HepG2 (cell line): ENCODE results near the gene MEX3A. TPM values are rescaled to one million over a fixed set of nuclear protein-coding genes. Genes with fewer than 3 reads are reported as not detected.
A peak's percentile ranks its signal among the peaks of the same experiment; 100 is the strongest.

Source experiments
- CENPT ChIP-seq: sonication (generic); formaldehyde crosslinking; IDR thresholded peaks from 2 replicates; pipeline ENCODE4 v1.8.0; 2022; ENCODE audit warnings: low read depth, mild to moderate bottlenecking, moderate library complexity, missing genetic modification reagents
- HDAC1 ChIP-seq: sonication (generic); formaldehyde crosslinking; IDR thresholded peaks from 2 replicates; pipeline ENCODE4 v1.5.1; 2020; ENCODE audit warnings: mild to moderate bottlenecking, missing genetic modification reagents
- PCBP2 ChIP-seq: fragments of 200-400 bp; formaldehyde crosslinking; optimal IDR thresholded peaks from 2 replicates; pipeline ENCODE3; 2018; ENCODE audit warnings: low read length, low read depth; ENCODE audit not compliant: poor library complexity, severe bottlenecking
- POLR2G ChIP-seq: fragments of 200-400 bp; formaldehyde crosslinking; IDR thresholded peaks from 2 replicates; pipeline ENCODE4 v1.6.1; 2018; ENCODE audit warnings: mild to moderate bottlenecking, low read depth, low read length, moderate library complexity
- SMC3 ChIP-seq: IDR thresholded peaks from 2 replicates; pipeline ENCODE4 v1.6.1; 2011; ENCODE audit warnings: low read length, improper control_type of control experiment
- SRSF4 ChIP-seq: fragments of 200-400 bp; formaldehyde crosslinking; IDR thresholded peaks from one replicate; pipeline ENCODE4 v1.6.1; 2018; ENCODE audit warnings: mild to moderate bottlenecking, low read depth, low read length, moderate library complexity; ENCODE audit not compliant: poor library complexity, severe bottlenecking
- SRY ChIP-seq: sonication (generic); formaldehyde crosslinking; IDR thresholded peaks from 2 replicates; pipeline ENCODE4 v1.8.0; 2022; ENCODE audit warnings: mild to moderate bottlenecking, missing genetic modification reagents
- ZFP36L2 ChIP-seq: sonication (generic); formaldehyde crosslinking; IDR thresholded peaks from 2 replicates; pipeline ENCODE4 v1.4.0; 2020; ENCODE audit warnings: missing genetic modification reagents
- ZNF607 ChIP-seq: sonication (generic); formaldehyde crosslinking; IDR thresholded peaks from 2 replicates; pipeline ENCODE4 v1.5.1; 2020; ENCODE audit warnings: missing genetic modification reagents, mild to moderate bottlenecking, borderline replicate concordance
- ZNF737 ChIP-seq: sonication (generic); formaldehyde crosslinking; IDR thresholded peaks from 2 replicates; pipeline ENCODE4 v1.5.0; 2020; ENCODE audit warnings: missing genetic modification reagents, mild to moderate bottlenecking, borderline replicate concordance
- ZNF879 ChIP-seq: sonication (generic); formaldehyde crosslinking; IDR thresholded peaks from 2 replicates; pipeline ENCODE4 v1.8.1; 2023; ENCODE audit warnings: missing genetic modification reagents
- polyA plus RNA-seq, 8 experiments: library from polyadenylated mRNA; depleted of rRNA in 3 of 8; stranded (reverse) in 7 of 8; unstranded in 1 of 8; fragments of >200 nt; fragmentation: Illumina TruSeq in 4 of 8; extraction: Trizol in 4 of 8; gene quantifications; 2 replicates each; pipeline versions ENCODE4 v1.2.1 to v1.2.3, GENCODE V29; 2011 to 2016; ENCODE audit warnings: low read depth in 4 of 8, missing spikeins in 1 of 8, mixed read lengths in 1 of 8; ENCODE audit not compliant: insufficient read depth in 1 of 8
- total RNA-seq, 5 experiments: library from RNA; depleted of rRNA; stranded (reverse); fragments of >200 nt; fragmentation: Illumina TruSeq; extraction: Trizol; gene quantifications; 2 replicates each; pipeline ENCODE4 v1.2.3, GENCODE V29; 2016; ENCODE audit warnings: low read depth in 1 of 5
- TF ChIP-seq, protein P1 (sequence below): sonication (generic); formaldehyde crosslinking; conservative IDR thresholded peaks from 2 replicates; pipeline ENCODE4 v1.8.0; 2022; ENCODE audit warnings: missing genetic modification reagents
- TF ChIP-seq, protein P2 (sequence below): sonication (generic); formaldehyde crosslinking; IDR thresholded peaks from 2 replicates; pipeline ENCODE4 v1.4.0; 2020; ENCODE audit warnings: mild to moderate bottlenecking, low read depth, missing genetic modification reagents
- TF ChIP-seq, protein P3 (sequence below): sonication (generic); formaldehyde crosslinking; IDR thresholded peaks from 2 replicates; pipeline ENCODE4 v1.5.0; 2020; ENCODE audit warnings: missing genetic modification reagents, mild to moderate bottlenecking, borderline replicate concordance
- TF ChIP-seq, protein P4 (sequence below): sonication (generic); formaldehyde crosslinking; IDR thresholded peaks from 2 replicates; pipeline ENCODE4 v1.4.0; 2020; ENCODE audit warnings: missing genetic modification reagents
- TF ChIP-seq, protein P5 (sequence below): sonication (generic); formaldehyde crosslinking; IDR thresholded peaks from 2 replicates; pipeline ENCODE4 v1.5.0; 2020; ENCODE audit warnings: missing genetic modification reagents
- TF ChIP-seq, protein P6 (sequence below): sonication (generic); formaldehyde crosslinking; IDR thresholded peaks from 2 replicates; pipeline ENCODE4 v1.5.0; 2020; ENCODE audit warnings: mild to moderate bottlenecking, missing genetic modification reagents
- TF ChIP-seq, protein P7 (sequence below): sonication (generic); formaldehyde crosslinking; conservative IDR thresholded peaks from 2 replicates; pipeline ENCODE4 v1.8.0; 2022; ENCODE audit warnings: low read depth, missing genetic modification reagents

The MEX3A gene
- total and polyA plus RNA-seq, 2 of the 13 experiments (the other 11 are each of a cell fraction or from before 2014, with no cell fraction given) = 7.6 to 9.1 TPM

DNA sequence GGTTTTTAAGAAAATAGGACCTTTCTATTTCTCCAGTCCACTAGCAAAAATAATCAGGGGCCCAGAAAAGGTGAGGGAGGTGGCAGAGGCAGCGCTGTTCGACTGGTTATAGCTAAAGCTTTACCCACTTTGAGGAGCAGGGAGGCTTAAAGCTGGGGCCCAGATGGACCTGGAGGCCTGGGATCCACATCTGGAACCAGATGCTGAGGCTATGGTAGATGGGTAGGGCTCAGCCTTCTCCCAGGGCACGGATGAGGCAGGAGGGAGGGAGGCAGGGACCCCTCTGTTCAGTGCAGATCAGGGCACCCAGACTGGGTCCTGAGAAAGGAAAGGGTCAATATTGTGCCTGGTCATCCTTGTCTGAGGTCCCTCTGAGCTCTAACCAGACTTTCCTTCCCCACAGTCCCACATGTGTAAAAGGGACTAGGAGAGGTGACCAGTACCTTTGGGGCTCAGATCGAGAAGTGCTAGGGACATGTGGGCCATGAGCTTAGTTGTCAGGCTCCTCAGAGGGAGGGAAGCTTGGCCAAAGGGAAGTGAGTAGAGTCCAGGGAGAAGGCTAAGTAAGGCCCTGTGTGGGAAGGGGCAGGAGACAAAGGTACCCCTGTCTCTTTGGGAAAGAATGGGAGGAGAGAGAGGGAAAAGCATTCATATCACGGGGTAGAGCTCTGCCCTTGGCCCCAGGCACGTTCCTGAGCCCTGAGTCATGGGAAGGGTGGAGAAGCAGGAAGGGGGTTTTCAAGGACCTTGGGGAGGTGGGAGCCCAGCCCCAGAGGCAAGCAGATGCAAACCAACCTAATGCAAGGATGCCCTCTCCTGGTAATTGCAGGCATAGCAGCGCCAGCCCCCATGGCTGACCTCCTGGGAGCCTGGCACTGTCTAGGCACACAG, 47.7 kb upstream of the MEX3A start (continued):
- TF ChIP-seq, protein P1, sequence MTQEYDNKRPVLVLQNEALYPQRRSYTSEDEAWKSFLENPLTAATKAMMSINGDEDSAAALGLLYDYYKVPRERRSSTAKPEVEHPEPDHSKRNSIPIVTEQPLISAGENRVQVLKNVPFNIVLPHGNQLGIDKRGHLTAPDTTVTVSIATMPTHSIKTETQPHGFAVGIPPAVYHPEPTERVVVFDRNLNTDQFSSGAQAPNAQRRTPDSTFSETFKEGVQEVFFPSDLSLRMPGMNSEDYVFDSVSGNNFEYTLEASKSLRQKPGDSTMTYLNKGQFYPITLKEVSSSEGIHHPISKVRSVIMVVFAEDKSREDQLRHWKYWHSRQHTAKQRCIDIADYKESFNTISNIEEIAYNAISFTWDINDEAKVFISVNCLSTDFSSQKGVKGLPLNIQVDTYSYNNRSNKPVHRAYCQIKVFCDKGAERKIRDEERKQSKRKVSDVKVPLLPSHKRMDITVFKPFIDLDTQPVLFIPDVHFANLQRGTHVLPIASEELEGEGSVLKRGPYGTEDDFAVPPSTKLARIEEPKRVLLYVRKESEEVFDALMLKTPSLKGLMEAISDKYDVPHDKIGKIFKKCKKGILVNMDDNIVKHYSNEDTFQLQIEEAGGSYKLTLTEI = no peak
- TF ChIP-seq, protein P2, sequence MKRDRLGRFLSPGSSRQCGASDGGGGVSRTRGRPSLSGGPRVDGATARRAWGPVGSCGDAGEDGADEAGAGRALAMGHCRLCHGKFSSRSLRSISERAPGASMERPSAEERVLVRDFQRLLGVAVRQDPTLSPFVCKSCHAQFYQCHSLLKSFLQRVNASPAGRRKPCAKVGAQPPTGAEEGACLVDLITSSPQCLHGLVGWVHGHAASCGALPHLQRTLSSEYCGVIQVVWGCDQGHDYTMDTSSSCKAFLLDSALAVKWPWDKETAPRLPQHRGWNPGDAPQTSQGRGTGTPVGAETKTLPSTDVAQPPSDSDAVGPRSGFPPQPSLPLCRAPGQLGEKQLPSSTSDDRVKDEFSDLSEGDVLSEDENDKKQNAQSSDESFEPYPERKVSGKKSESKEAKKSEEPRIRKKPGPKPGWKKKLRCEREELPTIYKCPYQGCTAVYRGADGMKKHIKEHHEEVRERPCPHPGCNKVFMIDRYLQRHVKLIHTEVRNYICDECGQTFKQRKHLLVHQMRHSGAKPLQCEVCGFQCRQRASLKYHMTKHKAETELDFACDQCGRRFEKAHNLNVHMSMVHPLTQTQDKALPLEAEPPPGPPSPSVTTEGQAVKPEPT = no peak
- TF ChIP-seq, protein P3, sequence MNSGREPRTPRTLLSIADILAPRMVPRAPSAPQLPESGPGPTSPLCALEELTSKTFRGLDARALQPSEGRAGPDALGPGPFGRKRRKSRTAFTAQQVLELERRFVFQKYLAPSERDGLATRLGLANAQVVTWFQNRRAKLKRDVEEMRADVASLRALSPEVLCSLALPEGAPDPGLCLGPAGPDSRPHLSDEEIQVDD (CRISPR knock-in tag) = peak; percentile 80; the same call in 1 of the 2 replicates
- TF ChIP-seq ZFP36L2 (CRISPR knock-in tag) = no peak
- no peak for TF ChIP-seq PCBP2
- TF ChIP-seq, protein P4, sequence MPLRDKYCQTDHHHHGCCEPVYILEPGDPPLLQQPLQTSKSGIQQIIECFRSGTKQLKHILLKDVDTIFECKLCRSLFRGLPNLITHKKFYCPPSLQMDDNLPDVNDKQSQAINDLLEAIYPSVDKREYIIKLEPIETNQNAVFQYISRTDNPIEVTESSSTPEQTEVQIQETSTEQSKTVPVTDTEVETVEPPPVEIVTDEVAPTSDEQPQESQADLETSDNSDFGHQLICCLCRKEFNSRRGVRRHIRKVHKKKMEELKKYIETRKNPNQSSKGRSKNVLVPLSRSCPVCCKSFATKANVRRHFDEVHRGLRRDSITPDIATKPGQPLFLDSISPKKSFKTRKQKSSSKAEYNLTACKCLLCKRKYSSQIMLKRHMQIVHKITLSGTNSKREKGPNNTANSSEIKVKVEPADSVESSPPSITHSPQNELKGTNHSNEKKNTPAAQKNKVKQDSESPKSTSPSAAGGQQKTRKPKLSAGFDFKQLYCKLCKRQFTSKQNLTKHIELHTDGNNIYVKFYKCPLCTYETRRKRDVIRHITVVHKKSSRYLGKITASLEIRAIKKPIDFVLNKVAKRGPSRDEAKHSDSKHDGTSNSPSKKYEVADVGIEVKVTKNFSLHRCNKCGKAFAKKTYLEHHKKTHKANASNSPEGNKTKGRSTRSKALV (CRISPR knock-in tag) = no peak
- TF ChIP-seq ZNF879 (CRISPR knock-in tag) = no peak
- TF ChIP-seq, protein P5, sequence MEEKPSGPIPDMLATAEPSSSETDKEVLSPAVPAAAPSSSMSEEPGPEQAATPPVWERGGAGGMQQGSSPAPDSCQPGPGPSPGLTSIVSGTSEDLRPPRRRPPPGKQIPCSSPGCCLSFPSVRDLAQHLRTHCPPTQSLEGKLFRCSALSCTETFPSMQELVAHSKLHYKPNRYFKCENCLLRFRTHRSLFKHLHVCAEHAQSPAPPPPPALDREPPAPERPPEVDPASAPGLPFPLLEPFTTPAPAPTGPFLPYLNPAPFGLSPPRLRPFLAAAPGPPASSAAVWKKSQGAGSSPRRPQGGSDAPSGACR = peak; percentile 91
- no peak for TF ChIP-seq SRY (CRISPR knock-in tag)
- no peak for TF ChIP-seq ZNF607 (CRISPR knock-in tag)
- TF ChIP-seq ZNF737 (CRISPR knock-in tag) = no peak
- TF ChIP-seq, protein P6, sequence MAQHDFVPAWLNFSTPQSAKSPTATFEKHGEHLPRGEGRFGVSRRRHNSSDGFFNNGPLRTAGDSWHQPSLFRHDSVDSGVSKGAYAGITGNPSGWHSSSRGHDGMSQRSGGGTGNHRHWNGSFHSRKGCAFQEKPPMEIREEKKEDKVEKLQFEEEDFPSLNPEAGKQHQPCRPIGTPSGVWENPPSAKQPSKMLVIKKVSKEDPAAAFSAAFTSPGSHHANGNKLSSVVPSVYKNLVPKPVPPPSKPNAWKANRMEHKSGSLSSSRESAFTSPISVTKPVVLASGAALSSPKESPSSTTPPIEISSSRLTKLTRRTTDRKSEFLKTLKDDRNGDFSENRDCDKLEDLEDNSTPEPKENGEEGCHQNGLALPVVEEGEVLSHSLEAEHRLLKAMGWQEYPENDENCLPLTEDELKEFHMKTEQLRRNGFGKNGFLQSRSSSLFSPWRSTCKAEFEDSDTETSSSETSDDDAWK = no peak
- no peak for TF ChIP-seq CENPT (CRISPR knock-in tag)
- peak; percentile 97 for TF ChIP-seq SMC3
- TF ChIP-seq SRSF4 = no peak
- TF ChIP-seq POLR2G = peak; percentile 39; the same call in 1 of the 2 replicates
- TF ChIP-seq HDAC1 = peak; percentile 65
- TF ChIP-seq, protein P7, sequence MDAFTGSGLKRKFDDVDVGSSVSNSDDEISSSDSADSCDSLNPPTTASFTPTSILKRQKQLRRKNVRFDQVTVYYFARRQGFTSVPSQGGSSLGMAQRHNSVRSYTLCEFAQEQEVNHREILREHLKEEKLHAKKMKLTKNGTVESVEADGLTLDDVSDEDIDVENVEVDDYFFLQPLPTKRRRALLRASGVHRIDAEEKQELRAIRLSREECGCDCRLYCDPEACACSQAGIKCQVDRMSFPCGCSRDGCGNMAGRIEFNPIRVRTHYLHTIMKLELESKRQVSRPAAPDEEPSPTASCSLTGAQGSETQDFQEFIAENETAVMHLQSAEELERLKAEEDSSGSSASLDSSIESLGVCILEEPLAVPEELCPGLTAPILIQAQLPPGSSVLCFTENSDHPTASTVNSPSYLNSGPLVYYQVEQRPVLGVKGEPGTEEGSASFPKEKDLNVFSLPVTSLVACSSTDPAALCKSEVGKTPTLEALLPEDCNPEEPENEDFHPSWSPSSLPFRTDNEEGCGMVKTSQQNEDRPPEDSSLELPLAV (CRISPR knock-in tag) = no peak
